AG10803 (cell line): ENCODE results near the gene MAP1LC3C.
A peak's percentile ranks its signal among the peaks of the same experiment; 100 is the strongest.

ENCODE experiments used
- DNase-seq: peaks from one replicate; pipeline ENCODE4 v3.0.0; 2010; ENCODE audit warnings: low read depth
- H3K4me3 ChIP-seq: 2 replicates; pipeline ENCODE4 v1.5.1; 2011; ENCODE audit warnings: mild to moderate bottlenecking, low read length, control low read depth
- CTCF ChIP-seq: conservative IDR thresholded peaks from 2 replicates; pipeline ENCODE4 v1.5.1; 2011; ENCODE audit warnings: mild to moderate bottlenecking, low read length, control low read depth, inconsistent platforms

Gene MAP1LC3C

GRCh38 chr1:241976229-241976628 lies 22.7 kb downstream of the MAP1LC3C start:
- no peak for DNase-seq
- no peak overlapping the region for H3K4me3 ChIP-seq
- TF ChIP-seq CTCF = no peak

- no peak for TF ChIP-seq CTCF
- no peak overlapping the region for H3K4me3 ChIP-seq
- peak; percentile 42 for DNase-seq
Observed at GRCh38 chr1:241972703-241973369, 26.1 kb downstream of the MAP1LC3C start.

GRCh38 chr1:241968611-241969010 lies 30.3 kb downstream of the MAP1LC3C start:
- H3K4me3 ChIP-seq = no peak overlapping the region
- TF ChIP-seq CTCF = no peak
- no peak for DNase-seq

- no peak for DNase-seq
- H3K4me3 ChIP-seq = no peak overlapping the region
- no peak for TF ChIP-seq CTCF
Observed at GRCh38 chr1:241964550-241965282, 34.2 kb downstream of the MAP1LC3C start.

- H3K4me3 ChIP-seq = no peak overlapping the region
- DNase-seq = peak; percentile 17
- no peak for TF ChIP-seq CTCF
Observed at GRCh38 chr1:241963722-241964121, 35.2 kb downstream of the MAP1LC3C start.

GRCh38 chr1:241962153-241962552 lies 36.7 kb downstream of the MAP1LC3C start:
- H3K4me3 ChIP-seq = no peak overlapping the region
- DNase-seq = no peak
- TF ChIP-seq CTCF = no peak

- no peak for TF ChIP-seq CTCF
- no peak for DNase-seq
- no peak within 1 kb of the TSS for H3K4me3 ChIP-seq
Observed at GRCh38 chr1:241957692-241958494, 41.0 kb downstream of the MAP1LC3C start, which contains the start of gene BECN2. BECN2 (plus strand) TSS chr1:241957767; CDS start chr1:241957767, 0 bp downstream.
